Natural killer cell (primary cell): ENCODE measurements around the gene MSL2. TPM values are rescaled to one million over a fixed set of nuclear protein-coding genes. Genes with fewer than 3 reads are reported as not detected.
"Not testable (repeated sequence)": the region's sequence is repeated elsewhere in the genome, so short reads cannot be mapped to it uniquely, and the experiment has no call there.

Source experiments
- ATAC-seq, 3 donors: fragments of 150-1000 bp in 2 of 3; fragments of 200-7000 bp in 1 of 3; cut with Tn5 transposase; 1 replicate in 1 of 3; 2 replicates in 2 of 3; pipeline ENCODE4 v1.10.0; 2021; ENCODE audit warnings: mild to moderate bottlenecking in 2 of 3, moderate library complexity in 2 of 3
- DNase-seq, 2 donors: peaks; one replicate each; pipeline versions ENCODE4 v3.0.0 to v3.0.0-alpha.2; 2013 to 2021; ENCODE audit warnings: mixed read lengths in 1 of 2
- H3K27ac ChIP-seq: one replicate; pipeline ENCODE4 v1.5.1; 2013; ENCODE audit warnings: mild to moderate bottlenecking, low read length
- H3K27me3 ChIP-seq: one replicate; pipeline ENCODE4 v1.6.1; 2013; ENCODE audit warnings: low read length; ENCODE audit not compliant: control insufficient read depth, insufficient read depth
- H3K36me3 ChIP-seq: one replicate; pipeline ENCODE4 v1.6.1; 2013; ENCODE audit warnings: low read length; ENCODE audit not compliant: control insufficient read depth, insufficient read depth
- H3K4me1 ChIP-seq: one replicate; pipeline ENCODE4 v1.6.1; 2013; ENCODE audit warnings: low read length; ENCODE audit not compliant: control insufficient read depth, insufficient read depth
- H3K4me3 ChIP-seq: one replicate; pipeline ENCODE4 v1.5.1; 2013; ENCODE audit warnings: low read length
- H3K9me3 ChIP-seq: one replicate; pipeline ENCODE4 v1.6.1; 2013; ENCODE audit warnings: low read length; ENCODE audit not compliant: control insufficient read depth, insufficient read depth
- H3K27ac Mint-ChIP-seq, 2 donors: one replicate each; pipeline ENCODE4 v1.8.0; 2022; ENCODE audit warnings: mild to moderate bottlenecking in 2 of 2, mixed read lengths in 2 of 2, moderate library complexity in 1 of 2
- H3K27me3 Mint-ChIP-seq, 2 donors: one replicate each; pipeline ENCODE4 v1.8.0; 2022; ENCODE audit warnings: low read depth in 2 of 2, mixed read lengths in 2 of 2
- H3K36me3 Mint-ChIP-seq: one replicate; pipeline ENCODE4 v1.8.0; 2022; ENCODE audit warnings: mixed read lengths
- H3K4me1 Mint-ChIP-seq, 2 donors: one replicate each; pipeline ENCODE4 v1.8.0; 2022; ENCODE audit warnings: mixed read lengths in 2 of 2
- H3K4me3 Mint-ChIP-seq: one replicate; pipeline ENCODE4 v1.8.0; 2022; ENCODE audit warnings: mild to moderate bottlenecking, moderate library complexity, mixed read lengths
- H3K9me3 Mint-ChIP-seq, 2 donors: one replicate each; pipeline ENCODE4 v1.8.0; 2022; ENCODE audit warnings: mixed read lengths in 2 of 2
- WGBS: methylation state at CpG from one replicate; pipeline ENCODE4 v1.1.7; 2013; ENCODE audit warnings: missing lambda C conversion rate; ENCODE audit not compliant: insufficient coverage; 5-methylcytosine and 5-hydroxymethylcytosine counted together
- intact Hi-C: fragments of 100-400 bp; cut with micrococcal nuclease; formaldehyde crosslinking; loops from one replicate; pipeline ENCODE4 v1.14.2; 2022
- total RNA-seq, 4 donors: library from RNA; stranded (reverse); fragments of 120-200 nt in 1 of 4; gene quantifications; one replicate each; pipeline versions ENCODE4 v1.2.3 to v1.2.4, GENCODE V29; 2013 to 2022
- TF ChIP-seq, protein P1 (sequence below): fragments of 200-600 bp; IDR thresholded peaks from one replicate; pipeline ENCODE4 v1.8.0; 2022; ENCODE audit warnings: antibody characterized with exemption

Gene MSL2
- total RNA-seq, 3 donors from 2014 or later (not counting 1 experiment from before 2014, with no cell fraction given): 104 to 114 (median 110) TPM

GRCh38 chr3:136173939-136174490 lies 22.1 kb downstream of the MSL2 start:
- Histone ChIP-seq H3K27ac (no peak overlapping the region), H3K4me1 (peaks cover 45% of the 10 kb centered on the region)
- peaks cover 23 to 26% of the 10 kb centered on the region in 2 donors for H3K4me1 Mint-ChIP-seq

GRCh38 chr3:136171097-136171542 lies 25.0 kb downstream of the MSL2 start:
- WGBS: 42% methylated on average over 1 of the region's 1 CpG
- peak overlapping the region; percentile 72 for H3K4me3 Mint-ChIP-seq
- no peak overlapping the region for H3K27ac Mint-ChIP-seq
- no peaks in the 10 kb centered on the region for H3K9me3 Mint-ChIP-seq
- peaks cover 32 to 33% of the 10 kb centered on the region in 2 donors for H3K4me1 Mint-ChIP-seq
- Histone ChIP-seq H3K4me1 (peaks cover 27% of the 10 kb centered on the region), H3K4me3 (no peak overlapping the region), H3K27me3 (no peaks in the 10 kb centered on the region), H3K36me3 (no peaks in the 10 kb centered on the region), H3K27ac (no peak overlapping the region), H3K9me3 (no peaks in the 10 kb centered on the region)
- H3K36me3 Mint-ChIP-seq: no peaks in the 10 kb centered on the region
- intact Hi-C loops: no loop called here
- DNase-seq (no peak), ATAC-seq (peak in 2 of 3 donors; percentile 39 to 48)
- H3K27me3 Mint-ChIP-seq: no peaks in the 10 kb centered on the region
- TF ChIP-seq, protein P1, sequence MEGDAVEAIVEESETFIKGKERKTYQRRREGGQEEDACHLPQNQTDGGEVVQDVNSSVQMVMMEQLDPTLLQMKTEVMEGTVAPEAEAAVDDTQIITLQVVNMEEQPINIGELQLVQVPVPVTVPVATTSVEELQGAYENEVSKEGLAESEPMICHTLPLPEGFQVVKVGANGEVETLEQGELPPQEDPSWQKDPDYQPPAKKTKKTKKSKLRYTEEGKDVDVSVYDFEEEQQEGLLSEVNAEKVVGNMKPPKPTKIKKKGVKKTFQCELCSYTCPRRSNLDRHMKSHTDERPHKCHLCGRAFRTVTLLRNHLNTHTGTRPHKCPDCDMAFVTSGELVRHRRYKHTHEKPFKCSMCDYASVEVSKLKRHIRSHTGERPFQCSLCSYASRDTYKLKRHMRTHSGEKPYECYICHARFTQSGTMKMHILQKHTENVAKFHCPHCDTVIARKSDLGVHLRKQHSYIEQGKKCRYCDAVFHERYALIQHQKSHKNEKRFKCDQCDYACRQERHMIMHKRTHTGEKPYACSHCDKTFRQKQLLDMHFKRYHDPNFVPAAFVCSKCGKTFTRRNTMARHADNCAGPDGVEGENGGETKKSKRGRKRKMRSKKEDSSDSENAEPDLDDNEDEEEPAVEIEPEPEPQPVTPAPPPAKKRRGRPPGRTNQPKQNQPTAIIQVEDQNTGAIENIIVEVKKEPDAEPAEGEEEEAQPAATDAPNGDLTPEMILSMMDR: no peak

More at GRCh38 chr3:136173939-136174490, 22.1 kb downstream of the MSL2 start:
- Mint-ChIP-seq H3K27me3 (no peaks in the 10 kb centered on the region), H3K27ac (no peak overlapping the region), H3K4me3 (no peak overlapping the region), H3K36me3 (no peaks in the 10 kb centered on the region), H3K9me3 (no peaks in the 10 kb centered on the region)
- H3K36me3 ChIP-seq: no peaks in the 10 kb centered on the region
- ATAC-seq (no peak), DNase-seq (no peak)
- no peak overlapping the region for H3K4me3 ChIP-seq
- intact Hi-C loops: loop anchor here (2.0 kb wide), 1 partner anchor 17 kb away; no protein-coding TSS in a partner anchor
- H3K27me3 ChIP-seq: no peaks in the 10 kb centered on the region
- no peaks in the 10 kb centered on the region for H3K9me3 ChIP-seq
- TF ChIP-seq, protein P1: no peak

GRCh38 chr3:136168236-136168635 lies 27.9 kb downstream of the MSL2 start:
- peak overlapping the region; percentile 73 to 76 for H3K27ac Mint-ChIP-seq
- H3K36me3 Mint-ChIP-seq, H3K27ac ChIP-seq, H3K4me3 ChIP-seq, H3K27me3 ChIP-seq, DNase-seq, ATAC-seq, H3K36me3 ChIP-seq, H3K9me3 ChIP-seq, H3K27me3 Mint-ChIP-seq, intact Hi-C loops, H3K9me3 Mint-ChIP-seq: not testable (repeated sequence)
- peaks cover 18% of the 10 kb centered on the region for H3K4me1 ChIP-seq
- WGBS: 94% methylated on average over 3 of the region's 4 CpGs
- peak overlapping the region; percentile 52 for H3K4me3 Mint-ChIP-seq
- H3K4me1 Mint-ChIP-seq: peaks cover 50 to 54% of the 10 kb centered on the region in 2 donors

GRCh38 chr3:136166507-136166906 lies 29.6 kb downstream of the MSL2 start:
- WGBS: 89% methylated on average over 3 of the region's 3 CpGs
- Histone ChIP-seq H3K36me3 (no peaks in the 10 kb centered on the region), H3K4me3 (no peak overlapping the region), H3K27me3 (no peaks in the 10 kb centered on the region), H3K9me3 (no peaks in the 10 kb centered on the region), H3K4me1 (peaks cover 19% of the 10 kb centered on the region), H3K27ac (no peak overlapping the region)
- Mint-ChIP-seq H3K4me3 (peak overlapping the region; percentile 38), H3K4me1 (peaks cover 64 to 68% of the 10 kb centered on the region in 2 donors), H3K27ac (peak overlapping the region; percentile 27 to 76), H3K27me3 (no peaks in the 10 kb centered on the region), H3K36me3 (no peaks in the 10 kb centered on the region), H3K9me3 (no peaks in the 10 kb centered on the region)
- TF ChIP-seq, protein P1: no peak
- intact Hi-C loops: no loop called here
- ATAC-seq (no peak), DNase-seq (no peak)

DNA sequence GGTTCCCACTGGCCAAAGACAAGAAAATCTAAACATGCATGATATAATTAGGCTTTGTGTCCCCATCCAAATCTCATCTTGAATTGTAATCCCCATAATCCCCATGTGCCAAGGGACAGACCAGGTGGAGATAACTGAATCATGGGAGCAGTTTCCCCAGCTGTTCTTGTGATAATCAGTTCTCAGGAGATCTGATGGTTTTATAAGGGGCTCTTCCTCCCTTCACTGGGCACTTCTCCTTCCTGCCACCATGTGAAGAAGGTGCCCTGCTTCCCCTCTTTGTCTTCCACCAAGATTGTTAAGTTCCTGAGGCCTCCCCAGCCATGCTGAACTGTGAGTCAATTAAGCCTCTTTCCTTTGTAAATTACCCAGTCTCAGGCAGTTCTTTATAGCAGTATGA lies 32.5 kb downstream of the MSL2 start:
- H3K27me3 ChIP-seq, intact Hi-C loops, H3K27ac ChIP-seq, H3K9me3 Mint-ChIP-seq, H3K36me3 Mint-ChIP-seq, H3K36me3 ChIP-seq, H3K4me3 ChIP-seq, H3K27me3 Mint-ChIP-seq, H3K9me3 ChIP-seq, DNase-seq: not testable (repeated sequence)
- H3K4me1 Mint-ChIP-seq: peaks cover 76 to 82% of the 10 kb centered on the region in 2 donors
- ATAC-seq: peak in 2 of 3 donors; percentile 36 to 44
- peak overlapping the region; percentile 38 for H3K4me3 Mint-ChIP-seq
- peaks cover 13% of the 10 kb centered on the region for H3K4me1 ChIP-seq
- H3K27ac Mint-ChIP-seq: peak overlapping the region; percentile 79 to 83
